HG03432 (cell line): ENCODE data around the gene NUP153.
A peak's percentile ranks its signal among the peaks of the same experiment; 100 is the strongest.

ENCODE experiments used
- ATAC-seq: cut with Tn5 transposase; IDR thresholded peaks from one replicate; pipeline ENCODE4 v1.9.1; 2021; ENCODE audit warnings: mild to moderate bottlenecking, moderate library complexity; ENCODE audit not compliant: unreplicated experiment

The NUP153 gene

DNA sequence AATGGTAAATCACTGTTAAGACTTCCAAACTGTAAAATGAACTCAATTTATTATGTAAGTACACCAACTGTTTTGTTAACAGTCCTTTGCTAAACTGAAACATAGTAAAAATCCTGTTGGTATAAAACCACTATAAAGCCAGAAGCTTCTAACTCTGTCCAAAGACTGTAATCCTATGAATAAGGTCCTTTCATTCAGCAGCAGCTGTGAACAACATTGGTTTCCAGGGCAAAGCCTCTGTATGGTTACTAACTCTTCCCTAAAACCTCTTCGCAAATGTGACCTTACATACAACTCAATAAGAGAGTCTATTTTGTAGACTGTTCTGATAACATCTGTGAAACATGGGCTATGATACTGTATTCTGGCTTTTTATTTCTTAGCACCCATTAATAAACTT lies 40.1 kb downstream of the NUP153 start:
- no peak for ATAC-seq

DNA sequence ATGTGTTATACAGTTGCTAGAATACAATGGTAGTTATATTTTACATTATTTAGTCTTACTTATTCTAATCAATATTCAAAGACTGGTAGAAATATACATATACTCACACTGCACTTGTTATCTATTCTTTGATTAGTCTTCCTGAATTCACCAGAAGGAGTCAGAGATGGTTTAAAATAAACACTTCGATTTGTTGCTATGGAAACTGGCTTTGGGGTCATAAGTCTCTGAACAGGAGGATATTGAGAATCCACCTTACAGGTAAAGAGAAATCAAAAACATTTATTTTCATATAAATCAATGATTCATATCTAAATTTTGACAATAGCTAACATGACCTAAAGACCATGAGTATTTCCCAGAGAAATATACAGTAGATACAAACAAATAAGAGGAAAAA lies 41.6 kb downstream of the NUP153 start:
- ATAC-seq: no peak

GRCh38 chr6:17663226-17663625 lies 43.5 kb downstream of the NUP153 start:
- ATAC-seq: no peak

DNA sequence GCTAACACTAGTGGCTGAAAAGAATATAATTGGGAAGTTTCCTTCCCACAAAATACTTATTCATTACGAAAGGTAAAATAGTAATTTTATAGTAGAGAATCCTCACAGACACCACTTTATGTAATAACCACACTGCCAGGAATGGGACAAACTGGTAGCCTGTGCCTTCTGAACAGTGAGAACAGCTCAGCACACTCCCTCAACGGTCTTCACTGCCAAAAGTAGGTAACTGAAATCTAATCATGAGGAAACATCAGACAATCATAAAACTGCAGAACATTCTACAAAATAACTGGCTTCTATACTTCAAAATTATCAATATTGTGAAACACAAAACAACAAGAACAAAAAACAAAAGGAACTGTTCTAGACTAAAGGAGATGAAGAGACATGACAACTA lies 44.1 kb downstream of the NUP153 start:
- no peak for ATAC-seq

DNA sequence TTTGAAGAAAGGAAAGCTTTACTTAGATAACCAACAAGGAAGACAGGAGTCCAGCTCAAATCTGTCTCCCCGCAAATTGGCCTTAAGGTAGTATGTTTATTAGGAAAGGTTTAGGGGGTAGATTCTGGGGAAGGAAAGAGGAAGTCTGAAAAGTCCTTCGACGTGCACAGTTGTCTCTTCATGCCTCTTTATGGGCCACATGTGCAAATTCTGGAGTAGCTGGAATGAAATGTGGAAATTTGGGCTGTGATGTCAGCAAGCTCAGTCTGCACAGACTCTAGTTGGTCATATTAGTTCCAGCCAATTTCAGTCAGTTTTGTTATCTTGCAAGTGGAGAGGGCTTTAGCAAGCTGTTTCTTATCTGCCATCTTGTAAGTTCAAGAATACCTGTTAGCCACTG lies 50.1 kb downstream of the NUP153 start:
- ATAC-seq: no peak

- ATAC-seq: no peak
Measured at GRCh38 chr6:17656092-17656491, 50.6 kb downstream of the NUP153 start.

GRCh38 chr6:17653198-17653882 lies 53.4 kb downstream of the NUP153 start:
- ATAC-seq: no peak

GRCh38 chr6:17650656-17651309 lies 55.9 kb downstream of the NUP153 start:
- ATAC-seq: no peak

DNA sequence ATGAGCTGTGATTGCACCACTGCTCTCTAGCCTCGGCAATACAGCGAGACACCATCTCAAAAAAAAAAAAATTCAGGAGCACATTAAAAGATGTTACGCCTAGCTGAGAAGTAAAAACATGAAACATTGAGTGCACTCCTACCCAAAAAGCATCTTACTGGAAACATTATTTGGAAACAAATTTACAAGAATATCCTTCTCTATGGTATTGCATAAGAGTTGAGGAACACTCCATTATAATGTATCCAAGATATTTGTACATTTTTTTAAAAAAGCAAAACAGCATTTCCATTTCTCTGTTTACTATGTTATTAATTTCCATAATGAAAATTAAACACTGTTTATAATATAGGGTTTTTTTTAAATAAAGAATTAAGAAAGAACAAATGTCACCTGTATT lies 58.0 kb downstream of the NUP153 start:
- ATAC-seq: no peak

GRCh38 chr6:17640477-17640917 lies 66.2 kb downstream of the NUP153 start:
- no peak for ATAC-seq

DNA sequence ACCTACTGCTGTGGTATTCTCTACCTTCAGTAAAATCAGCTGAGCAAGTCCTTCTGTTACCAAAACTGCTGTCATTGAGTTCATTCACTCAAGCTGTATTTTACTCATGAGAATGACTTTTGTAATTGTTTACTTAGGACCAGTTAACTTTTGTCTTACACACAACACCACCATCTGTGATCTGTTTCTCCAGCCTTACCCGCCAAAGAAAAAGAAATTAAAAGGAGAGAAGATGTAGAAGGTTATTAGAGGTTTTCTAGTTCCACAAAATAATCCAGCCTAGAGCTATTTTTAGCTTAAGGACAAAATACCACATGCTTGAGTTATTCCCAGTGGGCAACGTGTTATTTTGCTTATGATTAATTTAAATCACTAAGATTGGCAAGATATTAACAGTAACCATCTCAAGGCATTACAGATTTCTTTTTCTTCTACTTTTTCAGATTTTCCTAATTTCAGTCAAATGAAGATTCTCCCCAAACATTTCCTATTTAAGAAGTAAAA lies 68.5 kb downstream of the NUP153 start:
- ATAC-seq: no peak

GRCh38 chr6:17635568-17635967 lies 71.2 kb downstream of the NUP153 start:
- ATAC-seq: no peak

- peak; percentile 49 for ATAC-seq
Measured at GRCh38 chr6:17633465-17634188, 73.1 kb downstream of the NUP153 start.

DNA sequence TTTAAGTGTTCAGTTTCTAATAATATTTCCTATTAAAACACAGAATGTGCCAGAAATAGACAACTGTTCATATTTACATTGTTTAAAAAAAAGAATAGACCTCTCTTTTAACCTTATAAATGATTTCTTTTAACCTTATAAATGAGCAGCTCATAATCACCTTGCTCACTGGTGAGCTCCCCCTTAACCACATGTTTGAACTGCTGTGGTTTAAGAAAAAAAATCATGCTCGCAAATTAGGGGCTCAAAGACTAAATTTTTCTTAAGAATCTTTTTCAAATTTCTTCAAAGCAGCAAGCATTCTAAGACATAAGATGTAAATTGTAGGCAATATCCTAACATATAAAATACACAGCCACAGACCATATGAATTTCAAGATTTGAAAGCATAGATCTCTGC lies 73.8 kb downstream of the NUP153 start:
- ATAC-seq: no peak

DNA sequence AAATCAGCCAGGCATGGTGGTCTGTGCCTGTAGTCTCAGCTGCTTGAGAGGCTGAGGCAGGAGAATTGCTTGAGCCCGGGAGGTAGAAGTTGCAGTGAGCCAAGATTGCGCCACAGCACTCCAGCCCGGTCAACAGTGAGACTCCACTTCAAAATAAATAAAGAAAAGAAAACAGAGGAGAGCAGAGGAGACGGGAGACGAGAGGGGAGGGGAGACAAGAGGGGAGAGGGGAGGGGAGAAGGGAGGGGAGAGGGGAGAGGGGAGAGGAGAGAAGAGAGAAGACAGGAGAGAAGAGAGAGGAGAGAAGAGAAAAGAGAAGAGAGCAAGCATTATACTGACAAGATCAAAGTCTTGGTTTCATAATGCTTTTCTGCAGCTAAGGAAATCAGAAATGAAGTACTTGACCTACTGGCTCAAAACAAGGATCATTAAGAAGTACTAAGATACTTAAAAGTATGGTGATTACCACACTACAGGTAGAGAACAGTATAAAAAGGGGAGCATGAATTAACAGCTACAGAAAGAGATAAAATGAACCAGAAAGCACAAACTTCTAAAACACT lies 76.1 kb downstream of the NUP153 start:
- no peak for ATAC-seq

- ATAC-seq: no peak
Measured at GRCh38 chr6:17629824-17630510, 76.8 kb downstream of the NUP153 start.

- ATAC-seq: peak; percentile 49
Measured at GRCh38 chr6:17628873-17629272, 77.9 kb downstream of the NUP153 start.

DNA sequence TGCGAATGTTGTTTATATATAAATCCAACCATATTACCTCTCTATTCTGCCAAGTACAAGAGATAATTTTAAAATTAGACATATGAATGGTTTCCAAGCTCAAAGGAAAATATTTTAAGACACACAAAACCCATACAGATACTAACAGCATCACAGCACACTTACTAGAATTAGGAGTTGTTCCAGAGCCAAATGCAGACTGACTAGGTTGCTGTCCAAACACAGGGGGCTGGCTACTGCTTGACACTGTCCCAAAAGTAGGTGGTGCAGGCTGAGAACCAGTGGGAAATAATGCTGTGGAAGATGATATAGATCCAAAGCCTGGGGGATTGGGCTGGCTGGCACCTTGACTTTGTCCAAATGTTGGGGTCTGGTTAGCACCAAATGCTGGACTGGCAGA lies 82.3 kb downstream of the NUP153 start:
- ATAC-seq: no peak

- ATAC-seq: no peak
Measured at GRCh38 chr6:17622144-17622543, 84.6 kb downstream of the NUP153 start.

DNA sequence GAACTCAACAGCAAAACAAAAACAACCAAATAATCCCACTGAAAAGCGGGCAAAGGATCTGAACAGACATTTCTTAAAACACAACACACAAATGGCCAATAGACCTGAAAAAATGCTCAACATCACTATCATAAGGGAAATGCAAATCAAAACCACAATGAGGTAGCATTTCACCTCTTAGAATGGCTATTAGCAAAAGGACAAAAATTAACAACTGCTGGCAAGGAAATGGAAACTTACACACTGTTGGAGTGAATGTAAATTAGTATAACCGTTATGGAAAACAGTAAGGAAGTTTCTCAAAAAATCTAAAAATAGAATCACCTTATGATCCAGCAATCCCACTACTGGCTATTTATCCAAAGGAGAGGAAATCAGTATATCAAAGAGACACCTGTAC lies 85.7 kb downstream of the NUP153 start:
- peak; percentile 87 for ATAC-seq

DNA sequence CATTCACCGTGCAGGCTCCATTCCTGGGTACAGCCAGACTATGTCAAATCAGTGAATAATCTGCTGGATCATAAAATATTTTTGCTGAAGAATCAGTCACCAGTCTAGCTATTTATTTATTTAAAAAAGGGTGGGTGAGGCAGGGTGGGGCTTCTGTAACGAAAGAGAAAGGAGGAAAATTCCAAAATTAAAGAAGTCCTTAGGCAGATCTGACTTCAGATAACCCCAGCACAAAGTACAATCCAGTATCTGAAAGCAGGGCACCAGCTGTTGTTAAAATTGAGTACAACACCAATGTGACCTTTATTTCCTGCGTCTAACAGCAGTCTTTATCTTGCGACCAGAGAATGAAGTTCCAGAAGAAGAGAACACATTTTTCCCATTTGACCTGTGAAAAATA lies 90.9 kb downstream of the NUP153 start:
- ATAC-seq: no peak
